ENCODE measurements around the gene DEAF1. TPM values are rescaled to one million over a fixed set of nuclear protein-coding genes. Genes with fewer than 3 reads are reported as not detected.
A peak's percentile ranks its signal among the peaks of the same experiment; 100 is the strongest.

DEAF1 gene
- total and polyA plus RNA-seq, 2 of the 13 experiments (the other 11 are each of a cell fraction or from before 2014, with no cell fraction given): 22.3 to 29.6 TPM

GRCh38 chr11:720642-721246 is 25.7 kb upstream of the DEAF1 start:
- FAIRE-seq: no peak

More at GRCh38 chr11:720642-721246, 25.7 kb upstream of the DEAF1 start:
- Histone ChIP-seq H3K4me1 (ENCODE audit: insufficient read depth, low read length) (0 out of 2 replicates have a peak, but pooled peaks cover 10% of the 10 kb centered on the region), H2AFZ (ENCODE audit: low read length) (no peak overlapping the region), H3K36me3 (replicated peaks in 1 of 2; ENCODE audit: control insufficient read depth in 1 of 2, insufficient read depth in 2 of 2, low read length in 2 of 2) (peaks cover 25 to 55% of the 10 kb centered on the region in 2 experiments), H3K27ac (ENCODE audit: extremely low read length, insufficient read depth, low read length) (no peak overlapping the region), H4K20me1 (ENCODE audit: insufficient read depth, low read length) (peaks cover 12% of the 10 kb centered on the region; the same call in 1 of the 2 replicates), H3K9me3 (ENCODE audit: low read length) (no peaks in the 10 kb centered on the region), H3K27me3 (ENCODE audit: control insufficient read depth in 1 of 2, insufficient read depth in 2 of 2, low read length in 2 of 2) (no peaks in the 10 kb centered on the region), H3K79me2 (ENCODE audit: insufficient read depth, low read length) (peaks cover 12% of the 10 kb centered on the region), H3K4me3 (replicated peaks in 1 of 3; ENCODE audit: insufficient read depth in 1 of 3, low read depth in 2 of 3, low read length in 3 of 3) (no peak overlapping the region), H3K4me2 (ENCODE audit: low read depth, low read length) (no peak overlapping the region), H3K9ac (ENCODE audit: insufficient read depth, low read depth, low read length) (no peak overlapping the region)
- TF ChIP-seq NFYC (CRISPR knock-in tag; IDR thresholded peaks at IDR 0.05): no peak
- TF ChIP-seq XBP1 (CRISPR knock-in tag; IDR thresholded peaks at IDR 0.05): no peak
- 0 out of 2 replicates have a peak, but pooled peaks have one; percentile 11 for TF ChIP-seq HOXA3 (CRISPR knock-in tag; IDR thresholded peaks at IDR 0.05)
- TF ChIP-seq AGO2 (optimal IDR thresholded peaks at IDR 0.05; ENCODE audit: low read depth, low read length): peak; percentile 6
- peak; percentile 48; the same call in 1 of the 2 replicates for TF ChIP-seq RBFOX2 (IDR thresholded peaks at IDR 0.05; ENCODE audit: low read depth, low read length)
- no peak for TF ChIP-seq ZC3H4 (CRISPR knock-in tag; IDR thresholded peaks at IDR 0.05; ENCODE audit: borderline replicate concordance)
- TF ChIP-seq PRDM4 (CRISPR knock-in tag; IDR thresholded peaks at IDR 0.05; ENCODE audit: borderline replicate concordance): no peak
- no peak for TF ChIP-seq ARID2 (CRISPR knock-in tag; IDR thresholded peaks at IDR 0.05; ENCODE audit: borderline replicate concordance)
- TF ChIP-seq SYNCRIP (IDR thresholded peaks at IDR 0.05; ENCODE audit: insufficient read depth, low read depth, low read length): no peak
- CTCF ChIA-PET (ENCODE audit: low intra/inter-chr PET ratio, low total read pairs): no interaction called here
- 97% methylated on average over 42 of the region's 53 CpGs for WGBS (ENCODE audit: low lambda C conversion rate)
- ATAC-seq (no peak), DNase-seq (ENCODE audit: low spot score) (no peak)
- intact Hi-C loops (cut with micrococcal nuclease; ENCODE audit: unreplicated experiment) (no loop called here), in situ Hi-C loops (cut with HindIII; ENCODE audit: extremely low pct_ligation_motif_present, low pct_unique_long_range_greater_than_20kb) (no loop called here)
- POLR2A ChIA-PET: interaction anchor here (0.7 to 12.6 kb wide), 4 partner anchors 9 to 25 kb away, joined by 3 to 203 read pairs (median 13); partner anchors contain the start of genes DEAF1, EPS8L2 and TMEM80
- BruUV-seq (replicated peaks): no TSS peak
